Measurements from ENCODE around the gene TRMT61B. TPM values are rescaled to one million over a fixed set of nuclear protein-coding genes. Genes with fewer than 3 reads are reported as not detected.

The TRMT61B gene
- total and polyA plus RNA-seq, 2 of the 13 experiments (the other 11 are each of a cell fraction or from before 2014, with no cell fraction given), result 19.7 to 23.5 TPM

- TF ChIP-seq ZBTB10 (CRISPR knock-in tag; IDR thresholded peaks at IDR 0.05; ENCODE audit: borderline replicate concordance), result no peak
- TF ChIP-seq ZNF674 (CRISPR knock-in tag; IDR thresholded peaks at IDR 0.05; ENCODE audit: low read depth), result no peak
- TF ChIP-seq FOXM1 (CRISPR knock-in tag; IDR thresholded peaks at IDR 0.05), result no peak
- TF ChIP-seq ZNF550 (CRISPR knock-in tag; IDR thresholded peaks at IDR 0.05; ENCODE audit: borderline replicate concordance), result no peak
- no peak for TF ChIP-seq MEIS1 (CRISPR knock-in tag; IDR thresholded peaks at IDR 0.05; ENCODE audit: borderline replicate concordance)
- no peak for TF ChIP-seq ZNF569 (CRISPR knock-in tag; IDR thresholded peaks at IDR 0.05; ENCODE audit: borderline replicate concordance)
- TF ChIP-seq SRF (IDR thresholded peaks at IDR 0.05; ENCODE audit: low read depth, low read length), result no peak
- TF ChIP-seq ONECUT2 (CRISPR knock-in tag; IDR thresholded peaks at IDR 0.05), result no peak
- TF ChIP-seq PITX1 (CRISPR knock-in tag; IDR thresholded peaks at IDR 0.05), result no peak
- TF ChIP-seq MZF1 (CRISPR knock-in tag; IDR thresholded peaks at IDR 0.05; ENCODE audit: borderline replicate concordance), result no peak
- TF ChIP-seq ZNF12 (CRISPR knock-in tag; IDR thresholded peaks at IDR 0.05), result 0 out of 2 replicates have a peak, but pooled peaks have one; percentile 30
- peak; percentile 92; the same call in 1 of the 2 replicates for TF ChIP-seq SIN3A (IDR thresholded peaks at IDR 0.05; ENCODE audit: borderline replicate concordance, low read depth, low read length)
- no peak for TF ChIP-seq ZNF710 (CRISPR knock-in tag; IDR thresholded peaks at IDR 0.05; ENCODE audit: borderline replicate concordance)
- 0 out of 2 replicates have a peak, but pooled peaks have one; percentile 12 for TF ChIP-seq CEBPB (IDR thresholded peaks at IDR 0.05; ENCODE audit: borderline replicate concordance, low read depth, low read length)
- TF ChIP-seq ZNF816 (CRISPR knock-in tag; IDR thresholded peaks at IDR 0.05; ENCODE audit: borderline replicate concordance), result peak; percentile 79; the same call in 1 of the 2 replicates
- no peak for TF ChIP-seq CREB1 (IDR thresholded peaks at IDR 0.05)
- no peak for TF ChIP-seq CREB1 (CRISPR knock-in tag; IDR thresholded peaks at IDR 0.05)
- no peak for TF ChIP-seq BATF2 (CRISPR knock-in tag; IDR thresholded peaks at IDR 0.05)
- TF ChIP-seq KLF9 (CRISPR knock-in tag; IDR thresholded peaks at IDR 0.05; ENCODE audit: low read depth), result no peak
- no peak for TF ChIP-seq SRSF1 (optimal IDR thresholded peaks at IDR 0.05; ENCODE audit: low read depth, low read length)
- TF ChIP-seq ZNF614 (CRISPR knock-in tag; IDR thresholded peaks at IDR 0.05; ENCODE audit: borderline replicate concordance), result no peak
- no peak for TF ChIP-seq USF2 (IDR thresholded peaks at IDR 0.05; ENCODE audit: low read depth, low read length)
- no peak for TF ChIP-seq USF2 (CRISPR knock-in tag; IDR thresholded peaks at IDR 0.05; ENCODE audit: borderline replicate concordance)
Measured at GRCh38 chr2:28895189-28895893, 25.2 kb upstream of the TRMT61B start (continued).
